GM23338 (cell line): ENCODE measurements around the gene PSD4.

Experiments
- CREB1 ChIP-seq: fragments of 250-450 bp; sonication (Bioruptor Pico); IDR thresholded peaks from 2 replicates; pipeline ENCODE4 v1.5.0; 2020; ENCODE audit warnings: low read depth, mild to moderate bottlenecking, moderate library complexity
- EZH2 ChIP-seq: fragments of 200-600 bp; sonication (generic); IDR thresholded peaks from one replicate; pipeline ENCODE4 v1.8.0; 2017; ENCODE audit warnings: antibody characterized with exemption, mild to moderate bottlenecking, low read depth; ENCODE audit not compliant: unreplicated experiment
- JUNB ChIP-seq: IDR thresholded peaks from one replicate; pipeline ENCODE4 v1.6.1; 2016; ENCODE audit warnings: antibody characterized with exemption; ENCODE audit not compliant: unreplicated experiment
- POLR2AphosphoS5 ChIP-seq: IDR thresholded peaks from 2 replicates; pipeline ENCODE4 v1.6.1; 2016; ENCODE audit warnings: antibody characterized with exemption, low read depth
- TF ChIP-seq, protein P1 (sequence below), 2 experiments: fragments of 200-600 bp in 1 of 2; sonication (generic) in 1 of 2; conservative IDR thresholded peaks; 2 replicates each; pipeline versions ENCODE4 v1.5.1 to v1.6.1; 2016 to 2017; ENCODE audit warnings: antibody characterized with exemption in 2 of 2, low read depth in 2 of 2, mild to moderate bottlenecking in 2 of 2, moderate library complexity in 1 of 2

- TF ChIP-seq, protein P1, sequence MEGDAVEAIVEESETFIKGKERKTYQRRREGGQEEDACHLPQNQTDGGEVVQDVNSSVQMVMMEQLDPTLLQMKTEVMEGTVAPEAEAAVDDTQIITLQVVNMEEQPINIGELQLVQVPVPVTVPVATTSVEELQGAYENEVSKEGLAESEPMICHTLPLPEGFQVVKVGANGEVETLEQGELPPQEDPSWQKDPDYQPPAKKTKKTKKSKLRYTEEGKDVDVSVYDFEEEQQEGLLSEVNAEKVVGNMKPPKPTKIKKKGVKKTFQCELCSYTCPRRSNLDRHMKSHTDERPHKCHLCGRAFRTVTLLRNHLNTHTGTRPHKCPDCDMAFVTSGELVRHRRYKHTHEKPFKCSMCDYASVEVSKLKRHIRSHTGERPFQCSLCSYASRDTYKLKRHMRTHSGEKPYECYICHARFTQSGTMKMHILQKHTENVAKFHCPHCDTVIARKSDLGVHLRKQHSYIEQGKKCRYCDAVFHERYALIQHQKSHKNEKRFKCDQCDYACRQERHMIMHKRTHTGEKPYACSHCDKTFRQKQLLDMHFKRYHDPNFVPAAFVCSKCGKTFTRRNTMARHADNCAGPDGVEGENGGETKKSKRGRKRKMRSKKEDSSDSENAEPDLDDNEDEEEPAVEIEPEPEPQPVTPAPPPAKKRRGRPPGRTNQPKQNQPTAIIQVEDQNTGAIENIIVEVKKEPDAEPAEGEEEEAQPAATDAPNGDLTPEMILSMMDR (conservative IDR thresholded peaks at IDR 0.05; ENCODE audit: low read depth in 2 of 2), result no peak
- TF ChIP-seq EZH2, result no peak
- TF ChIP-seq JUNB, result no peak
- no peak for TF ChIP-seq CREB1
- TF ChIP-seq POLR2AphosphoS5, result no peak
Observed at GRCh38 chr2:113252047-113252590, 78.3 kb downstream of the PSD4 start.
